ENCODE measurements around the gene PDE4D. TPM values are rescaled to one million over a fixed set of nuclear protein-coding genes. Genes with fewer than 3 reads are reported as not detected.

Gene PDE4D
- total RNA-seq, 1 experiment from 2014 or later: 2.4 TPM

- no peaks in the 10 kb centered on the region for H3K4me1 ChIP-seq (ENCODE audit: control insufficient read depth, insufficient read depth, low read length)
- DNase-seq (ENCODE audit: low read depth, low spot score): no peak
- ATAC-seq: no peak
- no peaks in the 10 kb centered on the region for H3K9me3 ChIP-seq (ENCODE audit: control insufficient read depth, insufficient read depth, low read depth, low read length)
- in situ Hi-C loops (cut with HindIII; ENCODE audit: low pct_unique_long_range_greater_than_20kb, low sequenced_read_pairs): no loop called here
- H3K4me3 ChIP-seq (ENCODE audit: low read depth in 2 of 2, low read length in 2 of 2): no peak overlapping the region
- CTCF ChIA-PET: no interaction called here
- intact Hi-C loops (cut with micrococcal nuclease; ENCODE audit: unreplicated experiment): no loop called here
- no peaks in the 10 kb centered on the region for H3K36me3 ChIP-seq (ENCODE audit: control insufficient read depth, insufficient read depth, low read length)
- no TSS peak for BruUV-seq (replicated peaks)
- no peaks in the 10 kb centered on the region for H3K27me3 ChIP-seq (ENCODE audit: control insufficient read depth, insufficient read depth, low read length)
- no peak overlapping the region for H3K27ac ChIP-seq (ENCODE audit: low read length)
- TF ChIP-seq TCF7L2 (IDR thresholded peaks at IDR 0.05; ENCODE audit: low read depth, low read length) (no peak), SIN3A (IDR thresholded peaks at IDR 0.05; ENCODE audit: borderline replicate concordance, insufficient read depth, low read depth, low read length) (no peak), REST (IDR thresholded peaks at IDR 0.05; ENCODE audit: insufficient read depth in 1 of 2, low read depth in 2 of 2, low read length in 1 of 2) (no peak), POLR2AphosphoS5 (IDR thresholded peaks at IDR 0.05; ENCODE audit: low read depth, low read length) (no peak), CTCF (IDR thresholded peaks at IDR 0.05) (no peak)
- POLR2A ChIA-PET: no interaction called here
Measured at GRCh38 chr5:59139695-59140094, 753.8 kb downstream of the PDE4D start.

- no peak for DNase-seq (ENCODE audit: low read depth, low spot score)
- Histone ChIP-seq H3K4me3 (ENCODE audit: low read depth in 2 of 2, low read length in 2 of 2) (no peak overlapping the region), H3K27me3 (ENCODE audit: control insufficient read depth, insufficient read depth, low read length) (no peaks in the 10 kb centered on the region), H3K36me3 (ENCODE audit: control insufficient read depth, insufficient read depth, low read length) (no peaks in the 10 kb centered on the region), H3K4me1 (ENCODE audit: control insufficient read depth, insufficient read depth, low read length) (no peaks in the 10 kb centered on the region), H3K27ac (ENCODE audit: low read length) (no peak overlapping the region), H3K9me3 (ENCODE audit: control insufficient read depth, insufficient read depth, low read depth, low read length) (no peaks in the 10 kb centered on the region)
- ChIA-PET CTCF (no interaction called here), POLR2A (no interaction called here)
- TF ChIP-seq CTCF (IDR thresholded peaks at IDR 0.05) (no peak), POLR2AphosphoS5 (IDR thresholded peaks at IDR 0.05; ENCODE audit: low read depth, low read length) (no peak), SIN3A (IDR thresholded peaks at IDR 0.05; ENCODE audit: borderline replicate concordance, insufficient read depth, low read depth, low read length) (no peak), TCF7L2 (IDR thresholded peaks at IDR 0.05; ENCODE audit: low read depth, low read length) (no peak), REST (IDR thresholded peaks at IDR 0.05; ENCODE audit: insufficient read depth in 1 of 2, low read depth in 2 of 2, low read length in 1 of 2) (no peak)
- in situ Hi-C loops (cut with HindIII; ENCODE audit: low pct_unique_long_range_greater_than_20kb, low sequenced_read_pairs): no loop called here
- intact Hi-C loops (cut with micrococcal nuclease; ENCODE audit: unreplicated experiment): no loop called here
- no peak for ATAC-seq
- BruUV-seq (replicated peaks): no TSS peak
Measured at GRCh38 chr5:59138509-59138908, 755.0 kb downstream of the PDE4D start.
